Astrocyte of the cerebellum (primary cell): Measurements from ENCODE around the gene CHTF18.
A peak's percentile ranks its signal among the peaks of the same experiment; 100 is the strongest.

Experiments used
- DNase-seq: peaks from one replicate; pipeline ENCODE4 v3.0.0-alpha.2; 2011; ENCODE audit warnings: low read depth
- H3K4me3 ChIP-seq: 2 replicates; pipeline ENCODE4 v1.5.1; 2011; ENCODE audit warnings: mild to moderate bottlenecking, low read depth, low read length, moderate library complexity
- in situ Hi-C: cut with HindIII; loops from 2 replicates; pipeline ENCODE4 v1.10.0; 2017; ENCODE audit warnings: low sequenced_read_pairs
- TF ChIP-seq, protein P1 (sequence below): IDR thresholded peaks from 2 replicates; pipeline ENCODE4 v1.5.1; 2012; ENCODE audit warnings: low read length, low read depth, moderate library complexity, mild to moderate bottlenecking; ENCODE audit errors: missing control alignments

CHTF18 gene

DNA sequence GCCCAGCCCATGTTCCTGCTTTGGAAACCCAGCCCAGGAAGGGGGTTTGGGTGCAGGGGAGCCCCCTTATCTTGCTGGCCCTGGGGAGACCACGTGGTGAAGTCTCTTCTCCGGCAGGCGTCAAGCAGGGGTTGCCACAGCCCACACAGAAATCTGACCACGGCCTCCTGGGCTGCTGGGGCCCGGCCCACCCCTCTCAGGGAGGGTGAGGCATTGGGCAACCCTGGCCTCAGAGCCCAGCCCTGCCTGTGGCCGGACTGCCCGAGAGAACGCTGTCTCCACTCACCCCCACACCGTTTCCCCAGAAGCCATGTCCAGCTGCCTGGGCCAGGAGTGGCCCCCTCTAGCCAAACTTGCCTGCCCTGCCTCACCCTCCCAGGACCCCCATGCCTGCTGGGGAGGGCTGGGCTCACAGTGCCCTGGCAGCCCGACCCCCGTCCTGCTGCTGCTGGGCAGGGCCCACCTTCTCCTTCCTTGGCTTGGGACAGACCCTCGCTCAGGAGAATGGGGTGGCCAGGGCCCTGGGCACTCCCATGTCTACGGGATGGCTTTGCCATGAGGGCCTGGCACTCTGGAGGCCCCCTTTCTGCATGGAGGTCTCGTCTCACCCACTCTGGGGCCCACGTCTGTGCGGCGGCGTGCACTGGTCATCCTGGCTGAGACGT lies 6.9 kb upstream of the CHTF18 start:
- TF ChIP-seq, protein P1, sequence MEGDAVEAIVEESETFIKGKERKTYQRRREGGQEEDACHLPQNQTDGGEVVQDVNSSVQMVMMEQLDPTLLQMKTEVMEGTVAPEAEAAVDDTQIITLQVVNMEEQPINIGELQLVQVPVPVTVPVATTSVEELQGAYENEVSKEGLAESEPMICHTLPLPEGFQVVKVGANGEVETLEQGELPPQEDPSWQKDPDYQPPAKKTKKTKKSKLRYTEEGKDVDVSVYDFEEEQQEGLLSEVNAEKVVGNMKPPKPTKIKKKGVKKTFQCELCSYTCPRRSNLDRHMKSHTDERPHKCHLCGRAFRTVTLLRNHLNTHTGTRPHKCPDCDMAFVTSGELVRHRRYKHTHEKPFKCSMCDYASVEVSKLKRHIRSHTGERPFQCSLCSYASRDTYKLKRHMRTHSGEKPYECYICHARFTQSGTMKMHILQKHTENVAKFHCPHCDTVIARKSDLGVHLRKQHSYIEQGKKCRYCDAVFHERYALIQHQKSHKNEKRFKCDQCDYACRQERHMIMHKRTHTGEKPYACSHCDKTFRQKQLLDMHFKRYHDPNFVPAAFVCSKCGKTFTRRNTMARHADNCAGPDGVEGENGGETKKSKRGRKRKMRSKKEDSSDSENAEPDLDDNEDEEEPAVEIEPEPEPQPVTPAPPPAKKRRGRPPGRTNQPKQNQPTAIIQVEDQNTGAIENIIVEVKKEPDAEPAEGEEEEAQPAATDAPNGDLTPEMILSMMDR: no peak
- no peak overlapping the region for H3K4me3 ChIP-seq
- no peak for DNase-seq
- in situ Hi-C loops: no loop called here

DNA sequence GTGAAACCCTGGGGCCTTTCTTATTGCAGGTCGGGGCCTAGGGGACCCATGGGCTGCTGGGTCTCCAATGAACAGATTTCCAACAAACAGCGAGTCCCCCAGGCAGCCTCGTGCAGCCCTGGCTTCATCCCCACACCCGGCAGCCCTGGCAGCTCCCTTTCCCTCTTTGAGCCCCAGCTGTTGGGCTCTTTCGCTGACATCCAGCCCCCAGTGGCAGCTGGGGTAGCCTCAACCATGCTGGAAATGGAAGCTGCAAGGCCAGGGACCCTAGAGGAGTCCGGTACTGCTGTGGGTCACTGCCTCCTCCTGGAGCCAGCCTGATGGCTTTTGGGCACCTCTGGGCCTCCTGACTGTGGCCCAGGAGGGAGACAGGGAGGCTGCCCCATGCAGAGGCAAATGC lies 6.2 kb upstream of the CHTF18 start:
- TF ChIP-seq, protein P1: no peak
- H3K4me3 ChIP-seq: no peak overlapping the region
- in situ Hi-C loops: no loop called here
- no peak for DNase-seq

DNA sequence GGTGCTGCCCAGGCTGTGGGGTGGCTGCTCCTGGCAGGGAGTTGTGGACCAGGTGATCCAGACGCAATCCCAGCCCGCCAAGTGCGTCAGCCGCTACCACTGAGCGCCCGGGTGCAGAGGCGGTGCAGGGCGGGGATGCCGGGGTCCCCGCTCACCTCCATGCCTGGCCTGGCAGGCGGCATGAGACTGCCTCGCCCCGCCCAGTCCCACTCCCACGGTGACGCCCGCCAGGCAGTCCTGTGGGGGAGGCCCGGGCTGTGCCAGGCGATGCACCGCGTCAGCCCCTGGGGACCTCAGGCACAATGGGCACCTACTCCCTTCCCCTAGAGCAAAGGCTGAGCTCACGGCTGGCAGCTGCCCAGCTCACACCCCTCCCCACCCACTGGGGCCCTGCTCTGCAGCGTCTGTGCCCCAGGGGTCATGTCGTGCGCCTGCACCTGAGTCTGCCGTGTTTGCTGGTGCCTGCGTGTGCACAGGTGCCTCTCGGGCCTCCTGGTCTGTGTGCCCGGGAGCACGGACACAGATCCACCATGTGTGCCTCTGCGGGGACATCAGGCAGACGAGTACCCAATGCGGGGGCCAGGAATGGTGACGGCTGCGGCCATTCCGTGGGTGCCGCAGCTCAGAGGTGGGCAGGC lies 5.5 kb upstream of the CHTF18 start:
- no peak overlapping the region for H3K4me3 ChIP-seq

DNA sequence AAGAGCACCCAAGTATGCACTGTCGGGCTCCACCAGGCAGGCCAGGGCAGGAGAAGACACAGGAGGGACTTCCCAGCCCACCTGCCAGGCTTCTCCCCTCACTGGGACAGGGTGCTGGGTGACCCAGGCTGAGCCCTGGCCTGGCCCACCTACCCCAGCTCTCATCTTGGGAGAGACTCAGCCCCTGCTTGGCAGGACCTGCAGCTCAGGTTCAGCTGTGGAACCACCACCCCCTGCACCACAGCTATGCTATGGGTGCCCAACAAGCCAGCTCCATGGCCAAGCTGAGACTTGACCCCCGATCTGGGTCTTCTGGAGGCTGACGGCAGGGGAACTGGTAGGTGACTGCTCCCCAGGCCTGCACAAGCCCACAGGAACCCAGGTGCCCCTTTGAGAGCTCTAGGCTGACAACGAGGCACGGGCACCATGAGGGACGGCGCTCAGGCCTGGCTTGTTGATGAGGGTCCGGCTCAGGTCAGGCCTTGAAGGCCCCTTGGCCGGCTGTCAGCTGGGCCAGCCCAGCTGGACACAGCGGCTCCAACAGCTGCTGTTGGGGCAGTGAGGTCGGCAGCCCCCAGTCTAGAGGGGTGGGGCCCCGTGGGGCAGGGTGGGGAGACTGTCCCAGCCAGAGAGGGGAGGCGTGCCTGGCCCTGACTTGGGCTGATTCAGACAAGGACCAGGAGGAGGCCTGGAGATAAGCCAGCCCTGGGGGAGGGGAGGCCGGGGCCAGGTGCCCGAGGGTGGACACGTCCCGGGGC lies 4.8 kb upstream of the CHTF18 start:
- no peak overlapping the region for H3K4me3 ChIP-seq
- TF ChIP-seq, protein P1: no peak
- in situ Hi-C loops: no loop called here
- DNase-seq: no peak

More for the DNA sequence above, 5.5 kb upstream of the CHTF18 start:
- in situ Hi-C loops: no loop called here
- TF ChIP-seq, protein P1: no peak
- DNase-seq: no peak

DNA sequence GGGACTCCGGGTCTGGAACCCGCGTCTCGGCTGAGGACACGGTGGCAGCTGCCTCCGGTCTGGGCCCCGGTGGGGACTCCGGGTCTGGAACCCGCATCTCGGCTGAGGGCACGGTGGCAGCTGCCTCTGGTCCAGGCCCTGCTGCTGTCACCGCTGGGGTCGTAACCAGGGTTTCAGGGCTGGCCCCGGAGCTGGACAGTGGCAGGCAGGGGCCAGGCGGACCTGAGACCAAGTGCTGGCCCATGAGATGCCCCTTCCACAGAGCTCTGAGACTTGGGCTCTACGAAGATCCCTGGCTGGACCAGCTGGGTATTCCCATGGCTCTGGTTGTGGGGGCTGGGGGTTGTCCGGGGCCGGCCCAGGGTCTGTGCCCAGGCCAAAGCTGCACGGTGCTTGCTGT lies 4.0 kb upstream of the CHTF18 start:
- no peak overlapping the region for H3K4me3 ChIP-seq
- TF ChIP-seq, protein P1: no peak
- in situ Hi-C loops: no loop called here
- DNase-seq: no peak

DNA sequence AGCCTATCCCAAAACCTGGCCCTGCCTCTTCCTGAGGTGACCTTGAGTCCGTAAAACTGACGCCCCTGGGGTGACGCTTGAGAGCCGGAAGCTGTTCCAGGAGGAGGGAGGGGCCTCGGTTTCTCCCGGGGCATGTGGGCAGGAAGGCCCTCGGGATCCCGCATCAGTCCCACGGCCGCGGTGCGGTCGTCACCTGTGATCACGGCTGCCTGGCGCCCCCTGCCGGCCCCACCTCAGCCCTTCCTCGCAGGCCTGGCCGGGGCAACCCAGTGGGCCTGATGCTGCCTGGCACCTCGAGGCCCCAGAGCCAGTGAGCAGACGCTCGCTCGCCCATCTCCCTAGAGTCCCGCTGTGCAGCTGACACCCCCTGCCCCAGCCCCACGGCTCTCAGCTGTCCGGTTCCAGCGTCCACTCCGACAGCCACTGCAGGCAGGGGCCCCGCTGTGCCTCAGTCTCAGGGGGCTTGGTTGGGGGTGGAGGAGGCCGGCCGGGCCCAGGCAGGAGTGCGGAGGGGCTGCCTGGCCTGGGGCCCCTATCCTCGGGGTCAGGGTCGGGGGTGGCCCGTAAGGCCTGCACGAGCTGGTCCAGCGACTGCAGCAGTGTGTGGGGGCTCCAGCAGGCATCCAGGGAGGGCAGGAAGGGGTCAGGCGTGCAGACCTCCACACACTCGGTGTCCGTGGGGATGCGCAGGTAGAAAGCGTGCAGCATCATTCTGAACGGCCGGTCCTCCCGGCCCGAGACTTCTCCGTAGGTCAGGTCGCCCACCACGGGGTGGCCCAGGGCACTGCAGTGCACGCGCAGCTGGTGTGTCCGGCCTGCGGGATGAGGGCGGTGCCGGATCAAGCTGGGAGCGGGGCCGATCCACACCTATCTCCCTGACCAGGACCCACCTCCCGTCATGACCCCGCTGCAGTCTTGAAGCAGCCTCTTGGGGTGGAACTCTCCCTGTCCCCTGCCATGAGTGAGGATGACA lies 2.6 kb upstream of the CHTF18 start:
- no peak overlapping the region for H3K4me3 ChIP-seq
- in situ Hi-C loops: no loop called here
- no peak for DNase-seq
- TF ChIP-seq, protein P1: peak; percentile 73
